Keratinocyte (primary cell): Measurements from ENCODE around the gene NFATC1. TPM values are rescaled to one million over a fixed set of nuclear protein-coding genes. Genes with fewer than 3 reads are reported as not detected.

Source experiments
- DNase-seq: peaks from one replicate; pipeline ENCODE4 v3.0.0-alpha.2; 2011; ENCODE audit warnings: low read depth, missing footprints, low spot score
- FAIRE-seq: peaks from 2 replicates; lab custom pipeline; 2011; peaks lifted over from hg19 to GRCh38; lab: Jason Lieb, UNC
- H2AFZ ChIP-seq: 2 replicates; pipeline ENCODE4 v1.6.0; 2012; ENCODE audit warnings: low read length, control low read depth, inconsistent platforms; ENCODE audit not compliant: control insufficient read depth
- H3K27ac ChIP-seq: 2 replicates; pipeline ENCODE4 v1.5.1; 2011; ENCODE audit warnings: low read length; ENCODE audit not compliant: control insufficient read depth, insufficient read depth
- H3K27me3 ChIP-seq: 3 replicates; pipeline ENCODE4 v1.6.0; 2011; ENCODE audit warnings: low read length; ENCODE audit not compliant: control insufficient read depth, insufficient read depth; ENCODE audit errors: extremely low read depth
- H3K36me3 ChIP-seq, 2 experiments: 2 replicates in 1 of 2; 3 replicates in 1 of 2; pipeline ENCODE4 v1.5.1; 2011; ENCODE audit warnings: low read length in 2 of 2, mild to moderate bottlenecking in 1 of 2; ENCODE audit not compliant: control insufficient read depth in 2 of 2, insufficient read depth in 2 of 2; ENCODE audit errors: extremely low read depth in 1 of 2
- H3K4me1 ChIP-seq: 3 replicates; pipeline ENCODE4 v1.5.1; 2011; ENCODE audit warnings: low read length; ENCODE audit not compliant: control insufficient read depth, insufficient read depth; ENCODE audit errors: extremely low read depth
- H3K4me2 ChIP-seq: 3 replicates; pipeline ENCODE4 v1.6.0; 2011; ENCODE audit warnings: low read depth, low read length; ENCODE audit not compliant: control insufficient read depth, insufficient read depth; ENCODE audit errors: extremely low read depth
- H3K4me3 ChIP-seq, 3 experiments: fragments of 200-600 bp in 1 of 3; sonication (generic) in 1 of 3; 2 replicates in 2 of 3; 3 replicates in 1 of 3; pipeline ENCODE4 v1.5.1; 2011 to 2016; ENCODE audit warnings: low read length in 3 of 3, mild to moderate bottlenecking in 3 of 3, control low read depth in 2 of 3, inconsistent platforms in 1 of 3, low read depth in 1 of 3, mixed read lengths in 1 of 3, mixed run types in 1 of 3, moderate library complexity in 1 of 3; ENCODE audit not compliant: control insufficient read depth in 2 of 3, insufficient read depth in 2 of 3; ENCODE audit errors: extremely low read depth in 1 of 3
- H3K79me2 ChIP-seq: 2 replicates; pipeline ENCODE4 v1.6.0; 2012; ENCODE audit warnings: low read length; ENCODE audit not compliant: control insufficient read depth, insufficient read depth
- H3K9ac ChIP-seq: 3 replicates; pipeline ENCODE4 v1.6.0; 2011; ENCODE audit warnings: low read length; ENCODE audit not compliant: control insufficient read depth, insufficient read depth; ENCODE audit errors: extremely low read depth
- H3K9me1 ChIP-seq: 3 replicates; pipeline ENCODE4 v1.6.0; 2011; ENCODE audit warnings: low read length; ENCODE audit not compliant: control insufficient read depth, insufficient read depth; ENCODE audit errors: extremely low read depth
- H3K9me3 ChIP-seq: 2 replicates; pipeline ENCODE4 v1.5.1; 2012; ENCODE audit warnings: low read depth, low read length; ENCODE audit not compliant: control insufficient read depth
- H4K20me1 ChIP-seq: 3 replicates; pipeline ENCODE4 v1.6.0; 2011; ENCODE audit warnings: low read length; ENCODE audit not compliant: control insufficient read depth, insufficient read depth; ENCODE audit errors: extremely low read depth
- CTCF ChIP-seq, 3 experiments: IDR thresholded peaks in 1 of 3; conservative IDR thresholded peaks in 1 of 3; optimal IDR thresholded peaks in 1 of 3; 2 replicates in 2 of 3; 3 replicates in 1 of 3; pipeline versions ENCODE3 to v1.5.1; 2011; ENCODE audit warnings: low read length in 3 of 3, mild to moderate bottlenecking in 3 of 3, moderate library complexity in 2 of 3, control low read depth in 1 of 3, inconsistent platforms in 1 of 3; ENCODE audit not compliant: insufficient read depth in 2 of 3; ENCODE audit errors: extremely low read depth in 1 of 3
- EZH2 ChIP-seq: IDR thresholded peaks from one replicate; pipeline ENCODE4 v1.6.1; 2012; ENCODE audit warnings: inconsistent platforms, mild to moderate bottlenecking, low read length, moderate library complexity
- dilution Hi-C: fragments of 300-500 bp; cut with MboI; formaldehyde crosslinking; loops from one replicate; pipeline ENCODE4 v1.7.0; 2020; ENCODE audit warnings: low sequenced_read_pairs; ENCODE audit not compliant: extremely low pct_ligation_motif_present
- polyA plus RNA-seq, 5 experiments: library from polyadenylated mRNA; depleted of rRNA in 3 of 5; stranded (reverse) in 3 of 5; stranded (forward) in 1 of 5; unstranded in 1 of 5; fragments of >200 nt; gene quantifications; 1 replicate in 1 of 5; 2 replicates in 3 of 5; 3 replicates in 1 of 5; pipeline versions ENCODE4 v1.2.1 to v1.2.3, GENCODE V29; 2011 to 2012; ENCODE audit warnings: missing spikeins in 2 of 5, low read depth in 1 of 5, low replicate concordance in 1 of 5

Gene NFATC1
- polyA plus RNA-seq, 1 donor (not counting 4 experiments of a cell fraction or from before 2014, with no cell fraction given), result 0.77 TPM

GRCh38 chr18:79457652-79458051 lies 61.9 kb downstream of the NFATC1 start:
- H3K27ac ChIP-seq, result no peak overlapping the region
- H3K9ac ChIP-seq, result no peak overlapping the region
- no peaks in the 10 kb centered on the region for H3K36me3 ChIP-seq
- H3K9me1 ChIP-seq, result no peaks in the 10 kb centered on the region
- H2AFZ ChIP-seq, result no peak overlapping the region
- no peak overlapping the region for H3K4me3 ChIP-seq
- no peak for DNase-seq
- H4K20me1 ChIP-seq, result no peaks in the 10 kb centered on the region
- H3K27me3 ChIP-seq, result no peaks in the 10 kb centered on the region
- peaks cover 5% of the 10 kb centered on the region for H3K4me1 ChIP-seq
- H3K9me3 ChIP-seq, result no peaks in the 10 kb centered on the region
- FAIRE-seq, result no peak
- no peak for TF ChIP-seq EZH2
- TF ChIP-seq CTCF (optimal IDR thresholded peaks at IDR 0.05 in 1 of 3, IDR thresholded peaks at IDR 0.05 in 1 of 3, conservative IDR thresholded peaks at IDR 0.05 in 1 of 3; ENCODE audit: extremely low read depth in 1 of 3, insufficient read depth in 2 of 3, low read length in 3 of 3), result no peak
- no peaks in the 10 kb centered on the region for H3K79me2 ChIP-seq
- dilution Hi-C loops, result no loop called here
- no peak overlapping the region for H3K4me2 ChIP-seq

- Histone ChIP-seq H3K4me2 (peak overlapping the region; percentile 77), H3K9me3 (no peaks in the 10 kb centered on the region), H3K79me2 (no peaks in the 10 kb centered on the region), H3K27ac (peak overlapping the region; percentile 54), H3K36me3 (no peaks in the 10 kb centered on the region), H3K27me3 (no peaks in the 10 kb centered on the region), H3K4me1 (peaks cover 5% of the 10 kb centered on the region), H3K4me3 (peak overlapping the region in 2 of 3 experiments; percentile 27 to 40), H2AFZ (peak overlapping the region; percentile 49), H3K9ac (peak overlapping the region; percentile 64), H4K20me1 (no peaks in the 10 kb centered on the region), H3K9me1 (no peaks in the 10 kb centered on the region)
- DNase-seq (peak; percentile 50), FAIRE-seq (no peak)
- dilution Hi-C loops, result no loop called here
- TF ChIP-seq CTCF (optimal IDR thresholded peaks at IDR 0.05 in 1 of 3, IDR thresholded peaks at IDR 0.05 in 1 of 3, conservative IDR thresholded peaks at IDR 0.05 in 1 of 3; ENCODE audit: extremely low read depth in 1 of 3, insufficient read depth in 2 of 3, low read length in 3 of 3), result no peak
- no peak for TF ChIP-seq EZH2
These were observed 62.6 kb downstream of the NFATC1 start for GRCh38 chr18:79458131-79458838.
